ENCODE results near the gene COX17. TPM values are rescaled to one million over a fixed set of nuclear protein-coding genes. Genes with fewer than 3 reads are reported as not detected.

Gene COX17
- total RNA-seq, 1 experiment from 2014 or later, result 51.6 TPM

DNA sequence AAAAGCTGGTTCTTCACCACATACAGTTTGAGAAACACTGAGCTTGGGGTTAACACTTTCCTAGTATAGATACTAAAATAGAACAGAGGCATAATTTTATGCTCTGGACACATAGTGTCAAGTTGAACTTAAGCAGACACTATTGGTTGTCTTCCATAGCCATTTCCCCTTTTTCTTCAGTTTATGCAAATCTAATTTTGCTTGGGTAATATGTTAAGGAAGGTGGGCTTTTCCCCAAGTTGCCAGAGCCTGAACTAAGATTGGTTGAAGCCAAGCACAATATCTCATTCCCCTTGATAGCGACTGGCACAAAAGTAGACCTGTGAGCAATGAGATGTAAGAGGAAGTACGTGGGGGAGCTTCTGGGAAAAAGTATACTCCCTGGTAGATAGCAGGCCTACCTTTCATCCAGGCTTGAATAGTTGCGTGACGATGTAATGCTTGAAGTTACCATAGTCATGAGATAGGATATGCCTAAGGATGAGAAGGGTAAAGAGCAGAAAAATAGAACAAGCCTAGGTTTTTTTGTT, 12.3 kb downstream of the COX17 start:
- no peaks in the 10 kb centered on the region for H3K27me3 ChIP-seq (ENCODE audit: insufficient read depth, low read length)
- no peak overlapping the region for H2AFZ ChIP-seq (ENCODE audit: low read depth, low read length, poor library complexity, severe bottlenecking)
- H3K4me3 ChIP-seq (replicated peaks in 1 of 2; ENCODE audit: low read depth in 1 of 2, low read length in 2 of 2), result no peak overlapping the region
- BruUV-seq (replicated peaks), result no TSS peak
- no peak overlapping the region for H3K9ac ChIP-seq (ENCODE audit: low read length)
- RAD21 ChIA-PET (ENCODE audit: low non-redundant PET in 1 of 2, low total read pairs in 2 of 2, uncharacterized antibody in 2 of 2, unreplicated experiment in 2 of 2), result no interaction called here
- H3K9me3 ChIP-seq (ENCODE audit: control insufficient read depth in 1 of 2, insufficient read depth in 1 of 2, low read depth in 1 of 2, low read length in 2 of 2), result no peaks in the 10 kb centered on the region
- H4K20me1 ChIP-seq (ENCODE audit: insufficient read depth), result no peaks in the 10 kb centered on the region
- intact Hi-C loops (cut with micrococcal nuclease), result no loop called here
- H3K4me2 ChIP-seq (ENCODE audit: low read length), result no peak overlapping the region
- DNase-seq (ENCODE audit: low read depth, low spot score) (no peak), ATAC-seq (no peak)
- no peak overlapping the region for H3K27ac ChIP-seq (ENCODE audit: low read depth, low read length)
- H3K36me3 ChIP-seq (ENCODE audit: control insufficient read depth in 1 of 2, insufficient read depth in 2 of 2, low read length in 2 of 2), result 0 out of 4 replicates have a peak, but pooled peaks cover 0 to under 1% of the 10 kb centered on the region in 2 experiments
- TF ChIP-seq, protein P1, sequence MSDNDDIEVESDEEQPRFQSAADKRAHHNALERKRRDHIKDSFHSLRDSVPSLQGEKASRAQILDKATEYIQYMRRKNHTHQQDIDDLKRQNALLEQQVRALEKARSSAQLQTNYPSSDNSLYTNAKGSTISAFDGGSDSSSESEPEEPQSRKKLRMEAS (IDR thresholded peaks at IDR 0.05), result no peak
- TF ChIP-seq POLR2A (IDR thresholded peaks at IDR 0.05; ENCODE audit: borderline replicate concordance, extremely low read depth, insufficient read depth, insufficient read length), result no peak
- TF ChIP-seq EGR1 (IDR thresholded peaks at IDR 0.05; ENCODE audit: low read depth), result no peak
- no peak for TF ChIP-seq CBX3 (IDR thresholded peaks at IDR 0.05; ENCODE audit: low read depth)
- TF ChIP-seq, protein P2, sequence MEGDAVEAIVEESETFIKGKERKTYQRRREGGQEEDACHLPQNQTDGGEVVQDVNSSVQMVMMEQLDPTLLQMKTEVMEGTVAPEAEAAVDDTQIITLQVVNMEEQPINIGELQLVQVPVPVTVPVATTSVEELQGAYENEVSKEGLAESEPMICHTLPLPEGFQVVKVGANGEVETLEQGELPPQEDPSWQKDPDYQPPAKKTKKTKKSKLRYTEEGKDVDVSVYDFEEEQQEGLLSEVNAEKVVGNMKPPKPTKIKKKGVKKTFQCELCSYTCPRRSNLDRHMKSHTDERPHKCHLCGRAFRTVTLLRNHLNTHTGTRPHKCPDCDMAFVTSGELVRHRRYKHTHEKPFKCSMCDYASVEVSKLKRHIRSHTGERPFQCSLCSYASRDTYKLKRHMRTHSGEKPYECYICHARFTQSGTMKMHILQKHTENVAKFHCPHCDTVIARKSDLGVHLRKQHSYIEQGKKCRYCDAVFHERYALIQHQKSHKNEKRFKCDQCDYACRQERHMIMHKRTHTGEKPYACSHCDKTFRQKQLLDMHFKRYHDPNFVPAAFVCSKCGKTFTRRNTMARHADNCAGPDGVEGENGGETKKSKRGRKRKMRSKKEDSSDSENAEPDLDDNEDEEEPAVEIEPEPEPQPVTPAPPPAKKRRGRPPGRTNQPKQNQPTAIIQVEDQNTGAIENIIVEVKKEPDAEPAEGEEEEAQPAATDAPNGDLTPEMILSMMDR (IDR thresholded peaks at IDR 0.05 in 2 of 3, conservative IDR thresholded peaks at IDR 0.05 in 1 of 3; ENCODE audit: borderline replicate concordance in 1 of 3, insufficient read depth in 1 of 3, low read depth in 2 of 3, low read length in 2 of 3), result no peak
- no peak for TF ChIP-seq TCF7L2 (IDR thresholded peaks at IDR 0.05; ENCODE audit: borderline replicate concordance, extremely low read depth, insufficient read depth, insufficient read length)
- no peak for TF ChIP-seq RAD21 (IDR thresholded peaks at IDR 0.05; ENCODE audit: low read depth)
- TF ChIP-seq SRF (IDR thresholded peaks at IDR 0.05; ENCODE audit: low read depth), result no peak
- TF ChIP-seq CEBPB (IDR thresholded peaks at IDR 0.05; ENCODE audit: low read depth), result no peak
- TF ChIP-seq EZH2phosphoT487 (IDR thresholded peaks at IDR 0.05; ENCODE audit: borderline replicate concordance), result no peak
- TF ChIP-seq FOSL1 (IDR thresholded peaks at IDR 0.05; ENCODE audit: low read depth), result no peak
- TF ChIP-seq EZH2 (IDR thresholded peaks at IDR 0.05), result no peak
- no peaks in the 10 kb centered on the region for H3K9me2 ChIP-seq (ENCODE audit: insufficient read depth)
- POLR2A ChIA-PET, result no interaction called here
- CTCF ChIA-PET, result interaction anchor here (1.0 kb wide), 1 partner anchor 12 kb away, joined by 8 read pairs; the partner anchor contains the start of gene COX17
- no peaks in the 10 kb centered on the region for H3K79me2 ChIP-seq (ENCODE audit: insufficient read depth, low read length)
- H3K4me1 ChIP-seq (ENCODE audit: control insufficient read depth in 1 of 2, insufficient read depth in 2 of 2, low read length in 2 of 2), result peaks cover 1 to 5% of the 10 kb centered on the region in 2 experiments; a peak in 2 of 4 replicates
